ENCODE results near the gene TENT5A.

TENT5A gene

DNA sequence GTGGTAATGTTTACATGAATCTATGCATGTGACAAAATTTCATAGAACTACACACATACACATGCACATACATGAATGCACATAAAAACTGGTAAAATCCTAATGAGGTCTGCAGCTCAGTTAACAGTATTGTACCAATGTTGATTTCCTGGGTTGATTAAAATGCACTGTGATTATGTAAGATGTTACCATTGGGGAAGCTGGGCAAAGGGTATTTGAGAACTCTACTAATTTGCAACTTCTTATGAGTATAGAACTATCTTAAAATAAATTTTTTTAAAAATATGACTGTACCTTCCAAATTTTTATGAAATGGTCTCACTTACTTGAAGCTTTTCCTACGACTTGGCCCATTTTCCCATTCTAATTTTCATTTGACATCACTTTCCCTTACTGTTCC is 43.4 kb upstream of the TENT5A start:
- no peak for TF ChIP-seq CTCF (IDR thresholded peaks at IDR 0.05)
- H3K4me1 ChIP-seq (ENCODE audit: control insufficient read depth in 1 of 2, insufficient read depth in 1 of 2, low read depth in 1 of 2, low read length in 1 of 2), result peaks cover 9 to 10% of the 10 kb centered on the region in 2 experiments
- H3K9me3 ChIP-seq, result no peaks in the 10 kb centered on the region
- no peak overlapping the region for H3K27ac ChIP-seq
- H3K4me3 ChIP-seq (ENCODE audit: low read depth in 1 of 2, low read length in 1 of 2), result no peak overlapping the region
- no peaks in the 10 kb centered on the region for H3K36me3 ChIP-seq
- no peaks in the 10 kb centered on the region for H3K27me3 ChIP-seq

- H3K36me3 ChIP-seq, result no peaks in the 10 kb centered on the region
- no peaks in the 10 kb centered on the region for H3K9me3 ChIP-seq
- no peaks in the 10 kb centered on the region for H3K27me3 ChIP-seq
- H3K4me3 ChIP-seq (ENCODE audit: low read depth in 1 of 2, low read length in 1 of 2), result no peak overlapping the region
- peak overlapping the region; percentile 6 for H3K27ac ChIP-seq
- H3K4me1 ChIP-seq (ENCODE audit: control insufficient read depth in 1 of 2, insufficient read depth in 1 of 2, low read depth in 1 of 2, low read length in 1 of 2), result peaks cover 9 to 10% of the 10 kb centered on the region in 2 experiments
- TF ChIP-seq CTCF (IDR thresholded peaks at IDR 0.05), result no peak
Measured at GRCh38 chr6:81793821-81794475, 41.5 kb upstream of the TENT5A start.

GRCh38 chr6:81792826-81793225 is 40.3 kb upstream of the TENT5A start:
- Histone ChIP-seq H3K27ac (no peak overlapping the region), H3K4me1 (ENCODE audit: control insufficient read depth in 1 of 2, insufficient read depth in 1 of 2, low read depth in 1 of 2, low read length in 1 of 2) (peaks cover 9 to 10% of the 10 kb centered on the region in 2 experiments), H3K9me3 (no peaks in the 10 kb centered on the region), H3K27me3 (no peaks in the 10 kb centered on the region), H3K36me3 (no peaks in the 10 kb centered on the region), H3K4me3 (ENCODE audit: low read depth in 1 of 2, low read length in 1 of 2) (no peak overlapping the region)
- TF ChIP-seq CTCF (IDR thresholded peaks at IDR 0.05), result no peak

GRCh38 chr6:81791756-81792155 is 39.3 kb upstream of the TENT5A start:
- Histone ChIP-seq H3K36me3 (no peaks in the 10 kb centered on the region), H3K9me3 (no peaks in the 10 kb centered on the region), H3K27ac (no peak overlapping the region), H3K4me1 (ENCODE audit: control insufficient read depth in 1 of 2, insufficient read depth in 1 of 2, low read depth in 1 of 2, low read length in 1 of 2) (peaks cover 11 to 13% of the 10 kb centered on the region in 2 experiments), H3K27me3 (no peaks in the 10 kb centered on the region), H3K4me3 (ENCODE audit: low read depth in 1 of 2, low read length in 1 of 2) (no peak overlapping the region)
- no peak for TF ChIP-seq CTCF (IDR thresholded peaks at IDR 0.05)

- Histone ChIP-seq H3K4me3 (ENCODE audit: low read depth in 1 of 2, low read length in 1 of 2) (no peak overlapping the region), H3K36me3 (no peaks in the 10 kb centered on the region), H3K9me3 (no peaks in the 10 kb centered on the region), H3K4me1 (ENCODE audit: control insufficient read depth in 1 of 2, insufficient read depth in 1 of 2, low read depth in 1 of 2, low read length in 1 of 2) (peaks cover 15 to 19% of the 10 kb centered on the region in 2 experiments), H3K27ac (no peak overlapping the region), H3K27me3 (no peaks in the 10 kb centered on the region)
- no peak for TF ChIP-seq CTCF (IDR thresholded peaks at IDR 0.05)
Measured at GRCh38 chr6:81790034-81790433, 37.6 kb upstream of the TENT5A start.
